HG03354 (cell line): Measurements from ENCODE around the gene FER.

Experiments used
- ATAC-seq: cut with Tn5 transposase; IDR thresholded peaks from one replicate; pipeline ENCODE4 v1.9.1; 2021; ENCODE audit warnings: mild to moderate bottlenecking; ENCODE audit not compliant: unreplicated experiment, poor library complexity, severe bottlenecking

The FER gene

DNA sequence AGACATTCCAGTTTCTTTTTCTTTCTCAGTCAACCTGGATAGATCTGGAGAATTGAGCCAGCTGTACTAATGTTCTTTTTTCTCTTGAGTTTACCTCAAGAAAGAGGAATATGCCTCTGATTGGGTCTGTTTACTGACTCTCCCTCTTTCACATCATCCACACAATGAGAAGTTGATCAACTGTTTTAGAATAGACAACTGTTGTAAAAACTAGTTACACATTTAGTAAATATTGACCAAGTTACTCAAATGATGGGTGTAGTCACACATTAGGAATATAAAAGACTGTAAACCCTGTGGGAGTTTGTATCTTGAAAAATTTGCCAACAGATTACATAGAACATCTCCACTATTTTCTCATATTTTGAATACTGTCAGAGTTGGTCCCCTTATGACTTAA is 330.8 kb downstream of the FER start:
- no peak for ATAC-seq

DNA sequence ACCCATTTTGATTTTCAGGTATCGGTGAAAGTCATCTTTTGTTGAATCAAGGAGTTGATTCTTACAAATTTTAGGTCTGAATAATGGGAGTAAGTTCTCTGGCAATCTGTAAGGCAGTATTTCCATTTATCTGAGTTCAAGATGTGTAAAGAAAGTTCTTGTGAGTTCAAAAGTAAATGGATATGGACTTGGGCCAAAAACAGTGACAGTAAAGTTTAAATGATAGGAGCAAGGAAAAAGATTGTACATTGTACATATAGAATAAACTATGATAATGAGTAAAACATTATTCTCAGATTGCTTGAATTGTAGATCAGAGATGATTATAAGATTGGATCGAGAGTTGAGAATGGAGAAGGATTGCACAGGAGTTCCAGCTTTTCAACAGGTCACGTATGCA is 332.8 kb downstream of the FER start:
- no peak for ATAC-seq

DNA sequence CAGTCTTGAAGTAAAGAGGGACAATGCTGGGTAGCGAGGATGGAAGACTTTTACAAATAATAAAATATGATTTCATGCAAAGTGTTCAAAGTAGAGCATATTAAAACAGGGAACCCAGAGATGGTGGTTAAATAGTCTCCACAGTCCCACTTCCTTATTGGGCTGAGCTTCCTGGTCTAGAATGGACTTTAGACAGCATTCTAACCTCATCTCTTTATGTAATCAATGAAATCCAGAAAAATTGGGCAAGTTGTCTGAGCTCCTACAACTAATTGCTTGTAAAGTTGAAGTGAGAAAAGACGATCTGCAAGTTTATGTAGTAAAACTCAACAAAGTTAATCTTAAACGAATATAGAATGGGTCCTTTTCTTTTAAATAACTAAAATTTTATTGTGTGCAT is 333.2 kb downstream of the FER start:
- ATAC-seq: no peak

DNA sequence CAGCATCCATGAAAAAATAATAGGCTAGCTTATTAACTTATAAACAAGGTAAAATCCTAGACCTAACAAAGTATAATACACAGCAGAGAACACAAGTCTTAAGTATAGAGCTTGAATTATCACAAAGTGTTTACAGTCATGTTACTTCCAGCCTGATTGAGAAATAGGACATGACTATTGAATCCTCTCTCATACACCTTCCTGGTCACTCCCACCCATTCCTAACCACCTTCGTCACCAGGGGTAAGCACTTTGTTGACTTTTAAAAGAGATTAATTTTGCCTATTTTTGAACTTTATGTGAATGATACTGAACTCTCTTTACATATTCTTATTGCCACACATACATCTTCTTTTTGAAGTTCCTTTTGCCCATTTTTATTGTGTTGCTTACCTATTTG is 336.2 kb downstream of the FER start:
- no peak for ATAC-seq

DNA sequence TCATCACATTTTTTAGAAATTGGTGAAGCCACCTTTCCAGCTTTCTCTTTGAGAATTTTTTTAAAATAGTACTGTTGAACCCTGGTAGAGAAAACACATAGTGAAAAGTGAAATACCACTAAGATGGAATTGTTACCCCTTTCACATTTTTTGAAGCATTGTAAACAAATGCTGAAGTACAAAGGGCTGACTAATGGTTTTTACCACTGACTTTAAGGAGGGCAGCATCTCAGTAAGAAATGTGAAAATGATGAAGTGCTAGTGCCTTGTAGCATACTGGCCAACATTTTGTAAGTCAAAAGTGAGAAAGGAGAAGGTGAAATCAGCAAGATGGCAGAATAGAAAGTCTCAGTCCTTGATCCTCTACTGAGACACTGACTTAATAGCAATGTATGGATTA is 341.5 kb downstream of the FER start:
- ATAC-seq: no peak

DNA sequence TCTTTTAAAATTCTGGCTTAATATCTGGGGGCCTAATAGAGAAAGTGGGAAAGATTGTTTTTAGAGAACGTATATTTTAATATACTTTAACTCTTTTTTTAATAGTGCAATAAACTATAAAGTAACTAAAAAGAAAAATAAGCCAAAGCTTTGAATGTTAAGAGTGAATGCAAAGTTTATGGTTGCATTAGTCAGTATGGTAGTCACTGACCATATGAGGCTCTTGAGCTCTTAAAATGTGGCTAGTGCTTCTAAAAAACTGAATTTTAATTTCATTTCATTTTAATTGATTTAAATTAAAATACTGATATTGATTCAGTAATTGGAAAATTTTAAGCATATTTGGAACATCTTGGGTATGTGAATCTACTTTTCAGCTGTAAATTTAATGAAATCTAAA is 351.4 kb downstream of the FER start:
- ATAC-seq: no peak

DNA sequence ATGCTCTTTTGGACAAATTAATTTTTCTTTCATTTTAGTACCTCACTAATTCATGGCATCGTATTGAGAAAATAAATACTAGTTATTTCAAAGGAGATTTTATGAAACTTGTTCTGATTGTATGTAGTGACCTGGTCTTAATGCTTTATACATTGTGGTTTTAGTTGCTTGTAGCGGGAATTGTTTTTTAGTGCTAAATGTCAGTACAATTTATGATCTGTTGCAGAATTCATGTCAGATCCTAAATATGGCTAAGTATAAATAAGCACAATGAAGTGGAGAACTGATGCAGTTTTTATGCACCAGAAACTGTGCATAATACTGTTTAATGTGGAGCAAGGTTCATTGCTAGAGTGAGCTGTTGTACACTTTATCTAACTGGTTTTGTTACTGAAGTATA is 353.3 kb downstream of the FER start:
- no peak for ATAC-seq

DNA sequence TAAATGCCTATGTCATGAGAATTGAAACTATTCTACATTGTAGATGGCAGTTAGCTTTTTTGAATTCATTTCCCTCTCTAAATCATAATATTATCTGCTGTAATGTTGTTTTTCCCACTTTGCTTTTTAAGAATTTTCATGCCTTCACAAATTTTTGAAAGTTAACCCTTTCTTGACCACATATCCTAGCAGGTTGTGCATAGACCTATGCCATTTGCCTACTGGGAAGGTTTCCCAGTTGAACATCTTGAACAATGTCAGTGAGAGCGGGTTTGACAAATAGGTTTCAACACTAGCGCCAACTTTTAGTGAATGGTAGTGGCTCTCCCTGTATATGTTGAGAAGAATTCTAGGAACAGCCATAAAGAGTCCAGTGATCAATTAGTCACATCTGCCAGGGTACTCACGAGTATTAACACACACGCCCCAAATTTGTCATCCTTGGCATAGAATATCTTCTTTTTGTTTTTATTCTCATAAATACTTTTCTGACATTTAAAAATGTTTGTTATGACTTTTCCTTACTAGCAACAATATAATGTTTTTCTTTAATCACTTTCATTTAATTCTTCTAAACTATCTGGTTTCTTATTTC is 354.5 kb downstream of the FER start:
- ATAC-seq: no peak

DNA sequence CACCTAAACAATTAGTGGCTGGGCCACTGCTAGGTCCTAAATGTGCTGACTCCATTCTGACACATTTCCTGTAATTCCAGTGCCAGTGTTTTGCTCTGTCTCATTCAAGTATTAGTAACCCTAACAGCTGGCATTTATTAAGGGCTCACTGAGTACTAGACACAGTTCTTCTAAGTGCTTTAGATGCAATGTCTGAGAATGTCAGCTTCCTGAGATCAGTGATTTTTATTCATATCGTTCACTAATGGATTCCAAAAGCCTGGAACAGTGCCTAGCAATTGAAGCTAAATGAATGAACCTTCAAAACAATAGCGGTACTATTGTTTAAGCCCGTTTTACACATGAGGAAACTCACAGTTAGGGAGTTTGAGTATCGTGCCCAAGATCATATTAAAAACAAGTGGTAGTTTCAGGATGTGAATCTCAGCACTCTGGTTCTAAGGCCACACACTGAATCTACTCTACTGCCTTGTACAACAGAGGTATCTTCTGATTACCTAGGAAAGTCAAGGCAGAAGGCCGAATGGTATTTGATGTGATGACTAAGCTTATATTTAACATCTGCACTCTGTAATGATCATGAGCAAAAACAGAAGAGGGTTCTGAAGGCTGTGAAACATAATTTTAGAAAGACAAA is 358.1 kb downstream of the FER start:
- ATAC-seq: no peak

DNA sequence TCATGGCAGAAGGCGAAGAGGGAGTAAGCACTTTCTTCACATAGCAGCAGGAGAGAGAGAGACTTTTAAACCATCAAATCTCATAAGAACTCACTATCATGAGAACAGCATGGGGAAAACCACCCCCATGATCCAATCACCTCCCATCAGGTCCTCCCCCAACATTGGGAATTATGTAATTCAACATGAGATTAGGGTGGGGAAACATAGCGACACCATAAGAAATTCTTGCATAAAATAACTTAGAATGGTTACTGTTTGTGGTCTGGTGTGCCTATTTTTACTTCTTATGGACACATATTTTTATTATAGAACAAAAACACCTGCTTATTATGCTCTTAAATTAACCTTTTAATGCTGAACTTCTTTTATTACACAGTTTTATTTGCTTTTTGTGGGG is 364.0 kb downstream of the FER start:
- no peak for ATAC-seq

DNA sequence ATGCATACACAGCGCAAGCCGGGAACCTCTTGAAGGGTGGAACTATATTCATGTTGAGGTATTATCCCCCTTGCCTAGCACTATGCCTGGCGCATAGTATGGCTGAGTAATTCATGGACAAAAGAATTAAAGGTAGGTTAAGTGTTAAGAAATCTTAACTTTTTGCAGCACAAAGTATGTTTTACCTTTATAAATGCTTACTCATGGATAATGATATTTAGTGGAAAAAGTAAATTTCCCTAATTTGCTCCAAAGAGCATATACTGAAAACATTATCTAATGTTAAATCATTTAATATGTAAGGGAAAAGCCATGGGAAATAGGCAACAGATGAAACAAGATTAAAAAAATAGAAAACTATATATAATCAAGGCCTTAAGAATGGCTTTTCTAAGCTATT is 365.9 kb downstream of the FER start:
- ATAC-seq: no peak

DNA sequence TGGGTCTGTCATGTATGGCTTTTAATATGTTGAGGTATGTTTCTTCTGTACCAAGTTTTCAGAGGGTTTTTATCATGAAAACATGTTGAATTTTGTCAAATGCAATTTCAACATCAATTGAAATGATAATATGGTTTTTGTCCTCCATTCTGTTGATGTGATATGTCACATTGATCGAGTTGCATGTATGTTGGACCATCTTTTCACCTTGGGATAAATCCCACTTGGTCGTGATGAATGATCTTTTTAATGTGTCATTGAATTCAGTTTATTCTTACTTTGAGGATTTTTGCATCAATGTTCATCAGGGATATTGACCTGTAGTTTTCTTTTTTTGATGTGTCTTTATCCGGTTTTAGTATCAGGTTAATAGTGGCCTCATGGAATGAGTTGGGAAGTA is 373.5 kb downstream of the FER start:
- ATAC-seq: no peak

DNA sequence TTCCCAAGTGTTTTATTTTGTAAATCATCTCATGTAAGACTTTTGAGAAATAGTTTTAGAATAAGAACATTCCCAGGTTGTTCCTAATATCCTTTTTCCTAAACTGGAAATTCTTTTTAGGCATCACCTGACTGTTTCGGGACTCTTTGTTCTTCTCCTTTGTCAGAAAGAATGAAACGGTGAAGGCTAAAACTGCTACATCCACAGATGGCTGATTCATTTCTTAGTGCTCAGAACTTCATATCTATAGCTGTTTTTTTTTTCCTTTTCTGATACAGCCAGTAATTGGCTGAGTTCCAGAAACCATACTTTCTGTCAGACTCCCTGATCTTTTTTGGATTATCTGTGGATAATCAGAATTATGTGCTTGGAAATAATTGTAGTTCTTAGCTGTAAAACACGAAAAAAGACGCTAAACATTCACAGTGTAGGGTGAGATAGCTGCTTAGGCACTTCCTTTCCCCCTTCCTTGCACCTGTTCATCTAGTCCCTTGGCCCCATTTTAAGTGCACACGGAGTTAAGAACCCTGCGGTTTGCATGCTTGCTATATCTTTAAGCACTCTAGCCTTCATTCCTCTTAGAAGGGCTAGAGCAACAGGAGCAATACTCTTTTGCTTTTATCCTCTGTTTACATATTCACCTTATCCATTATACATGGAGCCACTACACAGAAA is 378.2 kb downstream of the FER start:
- ATAC-seq: no peak

DNA sequence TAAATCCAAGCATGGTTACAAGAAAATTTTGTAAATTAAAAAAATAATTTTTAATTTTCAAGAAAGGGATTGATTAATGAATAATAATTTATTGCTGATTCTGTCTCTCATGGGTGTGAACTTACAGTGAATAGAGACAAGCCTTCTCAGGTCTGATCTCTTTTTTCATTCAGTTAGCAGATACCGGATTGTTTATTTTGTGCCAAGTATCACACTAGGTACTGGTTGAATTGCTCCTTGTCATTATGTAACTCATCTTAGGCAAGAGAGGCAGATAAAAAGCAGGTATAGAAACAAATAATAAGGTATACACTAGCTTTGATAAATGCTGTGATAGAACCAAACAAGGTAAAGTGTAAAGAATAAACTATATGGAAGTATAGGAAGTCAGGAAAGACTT is 378.8 kb downstream of the FER start:
- no peak for ATAC-seq

DNA sequence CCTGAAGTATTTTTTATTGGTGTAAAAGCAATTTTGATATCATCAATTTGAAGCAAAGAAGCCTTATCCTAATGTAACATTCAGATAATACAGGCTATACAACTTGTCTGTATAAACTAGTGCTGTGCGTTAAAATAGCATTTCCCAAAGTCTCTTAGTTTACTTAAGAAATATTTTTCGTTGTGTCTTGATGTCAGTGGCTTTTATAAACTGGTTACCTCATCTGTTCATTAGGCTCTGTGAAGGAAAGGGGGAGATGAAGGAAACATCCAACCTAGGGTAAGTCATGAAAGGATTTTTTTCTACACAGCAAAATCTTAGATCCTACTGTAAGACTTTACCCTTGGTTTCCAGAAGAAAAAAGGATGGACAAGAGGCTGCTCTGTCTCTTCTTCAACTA is 389.2 kb downstream of the FER start:
- no peak for ATAC-seq

DNA sequence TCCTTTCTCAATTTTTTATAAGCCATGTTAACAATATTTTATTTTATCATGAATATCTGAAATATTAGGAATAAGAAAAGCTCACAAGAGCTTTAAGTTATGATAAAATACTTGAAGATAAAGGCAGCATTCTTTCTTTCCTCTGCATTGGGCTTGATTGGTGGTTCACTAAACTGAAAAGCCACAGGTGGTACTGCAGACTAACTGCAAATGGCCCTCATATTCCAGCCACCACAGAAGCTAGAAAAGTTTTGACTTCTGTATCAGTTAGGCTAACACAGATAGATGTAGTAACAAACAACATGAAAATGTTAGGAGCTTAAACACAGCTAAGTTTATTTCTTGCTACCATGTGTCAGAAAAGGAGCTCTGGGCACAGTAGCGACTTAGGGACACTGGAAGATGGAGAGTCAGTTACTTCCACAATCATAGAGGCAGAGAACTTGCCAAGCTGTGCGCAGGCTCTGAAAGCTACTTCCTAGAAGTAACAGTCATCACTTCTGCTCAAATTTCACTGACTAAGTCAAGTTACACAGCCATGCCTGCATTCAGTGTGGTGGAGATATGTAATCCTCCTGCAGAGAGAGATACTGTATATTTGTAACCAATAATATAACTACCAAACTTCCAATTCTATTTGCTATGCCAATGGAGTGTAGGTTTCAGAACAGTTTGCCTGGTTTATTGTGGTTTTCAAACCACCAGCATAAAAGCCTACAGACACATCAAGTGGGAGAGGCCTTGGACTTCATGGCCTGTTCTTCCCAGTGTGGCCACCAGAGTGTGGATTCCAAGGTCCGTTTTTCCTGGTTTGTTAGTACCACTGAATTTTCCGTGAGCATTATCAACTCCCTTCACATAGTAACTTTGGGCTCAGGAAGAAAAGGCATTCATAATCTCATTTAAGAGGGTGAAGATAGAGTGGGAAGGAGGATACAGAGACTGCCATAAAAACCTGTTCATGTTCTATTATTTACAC is 393.8 kb downstream of the FER start:
- ATAC-seq: no peak

DNA sequence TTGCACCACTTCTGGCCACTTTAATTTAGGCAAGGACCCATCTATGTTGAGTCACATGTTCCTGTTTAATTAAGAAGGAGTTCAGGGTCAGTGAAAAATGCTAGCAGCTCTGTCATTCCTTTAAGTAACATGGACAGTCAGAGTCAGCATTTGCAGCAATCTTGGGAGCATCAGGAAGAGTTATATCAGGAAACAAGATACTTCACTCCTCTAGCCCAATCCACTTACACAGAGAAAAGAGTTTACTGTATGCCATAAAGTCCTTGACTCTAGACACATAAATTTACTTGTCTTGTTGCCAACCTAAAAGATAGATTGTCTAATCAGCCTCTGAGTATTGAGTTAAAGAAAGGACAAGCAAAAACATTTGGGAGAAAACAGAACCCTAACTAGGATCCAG is 395.3 kb downstream of the FER start:
- ATAC-seq: no peak

DNA sequence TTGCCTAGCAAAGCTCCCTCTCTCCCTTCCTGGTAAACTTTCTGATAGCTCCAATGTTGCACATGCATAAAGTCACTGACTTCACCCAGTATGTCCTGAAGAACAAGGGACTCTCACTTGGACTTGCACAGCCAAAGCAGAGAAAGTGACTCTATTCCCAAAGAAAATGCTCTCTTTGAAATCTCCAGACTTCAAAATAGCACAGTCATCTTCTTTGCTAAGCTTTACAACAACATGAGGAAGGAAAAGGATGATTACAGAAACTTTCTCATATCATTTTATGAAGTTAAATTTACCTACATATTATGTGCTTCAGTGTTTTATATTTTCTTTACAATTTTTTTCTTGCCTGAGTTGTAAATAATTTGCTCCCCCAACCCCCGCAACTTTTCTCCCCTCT is 397.4 kb downstream of the FER start:
- ATAC-seq: no peak

DNA sequence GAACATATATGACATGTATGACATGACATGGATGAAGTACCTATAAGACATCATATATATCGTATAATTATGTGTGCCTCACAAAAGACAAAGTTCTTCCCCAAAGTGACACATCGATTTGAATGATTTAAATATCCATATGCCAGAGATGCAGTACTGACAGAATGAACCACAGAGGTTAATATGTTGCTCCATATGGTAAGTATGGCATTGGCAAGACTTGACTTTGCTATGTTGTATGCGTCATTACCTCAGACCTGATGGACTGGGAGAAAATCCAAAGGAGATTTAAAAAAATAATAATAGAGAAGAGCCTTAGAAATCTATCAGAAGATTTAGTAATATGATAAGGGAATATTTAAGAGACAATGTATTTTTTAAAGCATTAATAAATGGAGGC is 398.9 kb downstream of the FER start:
- ATAC-seq: no peak

DNA sequence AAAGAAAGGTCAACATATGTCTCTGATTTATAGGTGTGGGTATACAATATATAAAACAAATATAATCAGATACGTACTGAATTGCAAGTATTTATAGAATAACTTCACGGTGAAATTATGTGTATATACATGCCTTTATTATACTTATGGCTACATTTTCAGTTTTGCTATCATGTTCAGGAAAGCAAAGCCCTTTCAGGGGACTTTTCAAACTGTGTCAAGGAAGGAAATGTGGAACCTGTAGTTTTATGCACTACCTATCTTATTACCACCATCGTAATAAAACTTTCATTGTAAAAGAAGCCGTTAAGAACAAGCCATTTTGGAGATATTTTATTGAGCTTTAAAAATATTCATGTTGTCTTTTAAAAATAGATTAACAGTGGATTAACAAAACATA is 404.9 kb downstream of the FER start:
- no peak for ATAC-seq
